ENCODE data around the gene RNF17. TPM values are rescaled to one million over a fixed set of nuclear protein-coding genes. Genes with fewer than 3 reads are reported as not detected.

The RNF17 gene
- total RNA-seq, 2 experiments from 2014 or later: 0.25 to 0.28 TPM

- H3K4me1 ChIP-seq (ENCODE audit: insufficient read depth, low read length): no peaks in the 10 kb centered on the region
- DNase-seq (no peak), ATAC-seq (ENCODE audit: poor library complexity) (no peak)
- H3K4me3 ChIP-seq (ENCODE audit: low read length): no peak overlapping the region
- ChIA-PET CTCF (interaction anchor here (1.8 kb wide), 1 partner anchor 18 kb away, joined by 5 read pairs; no protein-coding TSS in a partner anchor), POLR2A (no interaction called here)
- Mint-ChIP-seq H3K4me3 (no peak overlapping the region), H3K4me1 (ENCODE audit: low read depth) (no peaks in the 10 kb centered on the region), H3K27ac (no peak overlapping the region), H3K27me3 (peaks cover 11% of the 10 kb centered on the region), H3K9me3 (no peaks in the 10 kb centered on the region), H3K36me3 (ENCODE audit: low read depth) (no peaks in the 10 kb centered on the region)
- peaks cover 0 to 4% of the 10 kb centered on the region in 2 experiments for H3K27me3 ChIP-seq (ENCODE audit: control insufficient read depth in 1 of 2, insufficient read depth in 2 of 2, low read length in 2 of 2)
- no peak for TF ChIP-seq CTCF (IDR thresholded peaks at IDR 0.05)
- no peaks in the 10 kb centered on the region for H3K36me3 ChIP-seq (ENCODE audit: insufficient read depth, low read length)
- no peak overlapping the region for H3K27ac ChIP-seq (ENCODE audit: low read depth in 1 of 2, low read length in 2 of 2)
- intact Hi-C loops (cut with DNase I, micrococcal nuclease): no loop called here
- H3K9me3 ChIP-seq (ENCODE audit: control insufficient read depth in 1 of 2, insufficient read depth in 1 of 2, low read length in 2 of 2): no peaks in the 10 kb centered on the region
Measured at GRCh38 chr13:24858953-24859352, 95.0 kb downstream of the RNF17 start.

- DNase-seq (no peak), ATAC-seq (ENCODE audit: poor library complexity) (no peak)
- H3K36me3 ChIP-seq (ENCODE audit: insufficient read depth, low read length): no peaks in the 10 kb centered on the region
- POLR2A ChIA-PET: no interaction called here
- peaks cover 0 to 4% of the 10 kb centered on the region in 2 experiments for H3K27me3 ChIP-seq (ENCODE audit: control insufficient read depth in 1 of 2, insufficient read depth in 2 of 2, low read length in 2 of 2)
- peaks cover 8% of the 10 kb centered on the region for H3K27me3 Mint-ChIP-seq
- intact Hi-C loops (cut with DNase I, micrococcal nuclease): no loop called here
- H3K36me3 Mint-ChIP-seq (ENCODE audit: low read depth): no peaks in the 10 kb centered on the region
- H3K4me1 Mint-ChIP-seq (ENCODE audit: low read depth): no peaks in the 10 kb centered on the region
- no peak for TF ChIP-seq CTCF (IDR thresholded peaks at IDR 0.05)
- no peaks in the 10 kb centered on the region for H3K4me1 ChIP-seq (ENCODE audit: insufficient read depth, low read length)
- H3K4me3 Mint-ChIP-seq: no peak overlapping the region
- no peak overlapping the region for H3K27ac ChIP-seq (ENCODE audit: low read depth in 1 of 2, low read length in 2 of 2)
- no peaks in the 10 kb centered on the region for H3K9me3 Mint-ChIP-seq
- no peaks in the 10 kb centered on the region for H3K9me3 ChIP-seq (ENCODE audit: control insufficient read depth in 1 of 2, insufficient read depth in 1 of 2, low read length in 2 of 2)
- no peak overlapping the region for H3K27ac Mint-ChIP-seq
- H3K4me3 ChIP-seq (ENCODE audit: low read length): no peak overlapping the region
- CTCF ChIA-PET: no interaction called here
Measured at GRCh38 chr13:24860770-24861169, 96.8 kb downstream of the RNF17 start.

GRCh38 chr13:24861617-24862362 lies 97.8 kb downstream of the RNF17 start:
- peaks cover 2% of the 10 kb centered on the region for H3K27me3 Mint-ChIP-seq
- no peak overlapping the region for H3K4me3 ChIP-seq (ENCODE audit: low read length)
- DNase-seq (no peak), ATAC-seq (ENCODE audit: poor library complexity) (no peak)
- ChIA-PET CTCF (interaction anchor here (0.5 kb wide), 1 partner anchor 89 kb away, joined by 3 read pairs; no protein-coding TSS in a partner anchor), POLR2A (no interaction called here)
- H3K9me3 ChIP-seq (ENCODE audit: control insufficient read depth in 1 of 2, insufficient read depth in 1 of 2, low read length in 2 of 2): no peaks in the 10 kb centered on the region
- no peak overlapping the region for H3K27ac ChIP-seq (ENCODE audit: low read depth in 1 of 2, low read length in 2 of 2)
- H3K27me3 ChIP-seq (ENCODE audit: control insufficient read depth in 1 of 2, insufficient read depth in 2 of 2, low read length in 2 of 2): peaks cover 0 to 4% of the 10 kb centered on the region in 2 experiments
- no peaks in the 10 kb centered on the region for H3K9me3 Mint-ChIP-seq
- intact Hi-C loops (cut with DNase I, micrococcal nuclease): no loop called here
- no peak overlapping the region for H3K4me3 Mint-ChIP-seq
- no peak for TF ChIP-seq CTCF (IDR thresholded peaks at IDR 0.05)
- no peaks in the 10 kb centered on the region for H3K36me3 ChIP-seq (ENCODE audit: insufficient read depth, low read length)
- H3K4me1 ChIP-seq (ENCODE audit: insufficient read depth, low read length): no peaks in the 10 kb centered on the region
- H3K4me1 Mint-ChIP-seq (ENCODE audit: low read depth): no peaks in the 10 kb centered on the region
- no peaks in the 10 kb centered on the region for H3K36me3 Mint-ChIP-seq (ENCODE audit: low read depth)
- no peak overlapping the region for H3K27ac Mint-ChIP-seq

All from CD4-positive, alpha-beta T cell (primary cell).